ENCODE measurements around the gene TCF7L2. TPM values are rescaled to one million over a fixed set of nuclear protein-coding genes. Genes with fewer than 3 reads are reported as not detected.

The TCF7L2 gene
- total and polyA plus RNA-seq, 9 of the 15 experiments (the other 6 are each of a cell fraction or from before 2014, with no cell fraction given), result 0.32 to 2.8 (median 0.92) TPM

- ChIA-PET CTCF (ENCODE audit: low intra/inter-chr PET ratio) (no interaction called here), POLR2A (no interaction called here)
- no peak for FAIRE-seq
- Histone ChIP-seq H2AFZ (ENCODE audit: low read depth, low read length) (no peak overlapping the region), H3K79me2 (ENCODE audit: control insufficient read depth, insufficient read depth, low read length) (no peaks in the 10 kb centered on the region), H3K4me3 (no peak overlapping the region), H3K9me1 (ENCODE audit: control insufficient read depth, insufficient read depth, low read length) (no peaks in the 10 kb centered on the region), H3K27me3 (ENCODE audit: control insufficient read depth in 2 of 2, insufficient read depth in 2 of 2, low read length in 2 of 2) (no peaks in the 10 kb centered on the region), H3K27ac (ENCODE audit: extremely low read depth, low read depth, low read length) (no peak overlapping the region), H3K9ac (ENCODE audit: insufficient read depth in 1 of 2, low read depth in 2 of 2, low read length in 2 of 2) (no peak overlapping the region), H3K4me2 (ENCODE audit: insufficient read depth, low read length) (no peak overlapping the region), H3K36me3 (ENCODE audit: control insufficient read depth, insufficient read depth, low read length) (no peaks in the 10 kb centered on the region), H3K4me1 (replicated peaks in 1 of 2; ENCODE audit: control insufficient read depth in 2 of 2, insufficient read depth in 2 of 2, low read length in 2 of 2) (peaks cover 0 to 29% of the 10 kb centered on the region in 2 experiments; a peak in 3 of 5 replicates), H3K9me3 (replicated peaks; ENCODE audit: control insufficient read depth, insufficient read depth, low read depth, low read length) (no peaks in the 10 kb centered on the region), H4K20me1 (replicated peaks; ENCODE audit: control insufficient read depth, insufficient read depth, low read length) (no peaks in the 10 kb centered on the region)
- no peak for DNase-seq (ENCODE audit: extremely low read depth in 1 of 4, low spot score in 3 of 4)
- in situ Hi-C loops (cut with MboI), result no loop called here
- BruUV-seq (replicated peaks), result no TSS peak
- intact Hi-C loops (cut with micrococcal nuclease), result no loop called here
- no peak for ATAC-seq
- 48% methylated on average over 3 of the region's 4 CpGs for WGBS (ENCODE audit: insufficient coverage, low coverage, missing lambda C conversion rate)
- TF ChIP-seq BCOR (IDR thresholded peaks at IDR 0.05) (no peak), ZNF717 (CRISPR knock-in tag; IDR thresholded peaks at IDR 0.05) (no peak), TCF7 (IDR thresholded peaks at IDR 0.05; ENCODE audit: borderline replicate concordance) (no peak), HOXB6 (CRISPR knock-in tag; IDR thresholded peaks at IDR 0.05; ENCODE audit: borderline replicate concordance) (no peak), MGA (IDR thresholded peaks at IDR 0.05) (no peak), CCAR2 (IDR thresholded peaks at IDR 0.05; ENCODE audit: low read depth, low read length) (no peak), E2F4 (CRISPR knock-in tag; IDR thresholded peaks at IDR 0.05; ENCODE audit: low read depth) (no peak), ZNF780A (CRISPR knock-in tag; IDR thresholded peaks at IDR 0.05) (no peak), KDM4B (IDR thresholded peaks at IDR 0.05; ENCODE audit: borderline replicate concordance in 2 of 2, low read depth in 1 of 2) (no peak)
Observed at GRCh38 chr10:113085776-113086175, 135.7 kb downstream of the TCF7L2 start.
